ENCODE results near the gene EPHA1. TPM values are rescaled to one million over a fixed set of nuclear protein-coding genes. Genes with fewer than 3 reads are reported as not detected.

Gene EPHA1
- total RNA-seq, 3 donors from 2014 or later = 9.1 to 19.6 (median 18.9) TPM

- DNase-seq = no peak
- intact Hi-C loops (cut with DNase I, micrococcal nuclease) = no loop called here
- H3K9me3 ChIP-seq = no peaks in the 10 kb centered on the region
- ATAC-seq = no peak
- no peaks in the 10 kb centered on the region for H3K36me3 ChIP-seq (ENCODE audit: low read depth)
- H3K4me1 ChIP-seq (ENCODE audit: low read depth) = no peaks in the 10 kb centered on the region
- H3K4me3 ChIP-seq = no peak overlapping the region
- TF ChIP-seq, protein P1, sequence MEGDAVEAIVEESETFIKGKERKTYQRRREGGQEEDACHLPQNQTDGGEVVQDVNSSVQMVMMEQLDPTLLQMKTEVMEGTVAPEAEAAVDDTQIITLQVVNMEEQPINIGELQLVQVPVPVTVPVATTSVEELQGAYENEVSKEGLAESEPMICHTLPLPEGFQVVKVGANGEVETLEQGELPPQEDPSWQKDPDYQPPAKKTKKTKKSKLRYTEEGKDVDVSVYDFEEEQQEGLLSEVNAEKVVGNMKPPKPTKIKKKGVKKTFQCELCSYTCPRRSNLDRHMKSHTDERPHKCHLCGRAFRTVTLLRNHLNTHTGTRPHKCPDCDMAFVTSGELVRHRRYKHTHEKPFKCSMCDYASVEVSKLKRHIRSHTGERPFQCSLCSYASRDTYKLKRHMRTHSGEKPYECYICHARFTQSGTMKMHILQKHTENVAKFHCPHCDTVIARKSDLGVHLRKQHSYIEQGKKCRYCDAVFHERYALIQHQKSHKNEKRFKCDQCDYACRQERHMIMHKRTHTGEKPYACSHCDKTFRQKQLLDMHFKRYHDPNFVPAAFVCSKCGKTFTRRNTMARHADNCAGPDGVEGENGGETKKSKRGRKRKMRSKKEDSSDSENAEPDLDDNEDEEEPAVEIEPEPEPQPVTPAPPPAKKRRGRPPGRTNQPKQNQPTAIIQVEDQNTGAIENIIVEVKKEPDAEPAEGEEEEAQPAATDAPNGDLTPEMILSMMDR (IDR thresholded peaks at IDR 0.05) = no peak
These were observed 52.1 kb downstream of the EPHA1 start for GRCh38 chr7:143356414-143357050.

DNA sequence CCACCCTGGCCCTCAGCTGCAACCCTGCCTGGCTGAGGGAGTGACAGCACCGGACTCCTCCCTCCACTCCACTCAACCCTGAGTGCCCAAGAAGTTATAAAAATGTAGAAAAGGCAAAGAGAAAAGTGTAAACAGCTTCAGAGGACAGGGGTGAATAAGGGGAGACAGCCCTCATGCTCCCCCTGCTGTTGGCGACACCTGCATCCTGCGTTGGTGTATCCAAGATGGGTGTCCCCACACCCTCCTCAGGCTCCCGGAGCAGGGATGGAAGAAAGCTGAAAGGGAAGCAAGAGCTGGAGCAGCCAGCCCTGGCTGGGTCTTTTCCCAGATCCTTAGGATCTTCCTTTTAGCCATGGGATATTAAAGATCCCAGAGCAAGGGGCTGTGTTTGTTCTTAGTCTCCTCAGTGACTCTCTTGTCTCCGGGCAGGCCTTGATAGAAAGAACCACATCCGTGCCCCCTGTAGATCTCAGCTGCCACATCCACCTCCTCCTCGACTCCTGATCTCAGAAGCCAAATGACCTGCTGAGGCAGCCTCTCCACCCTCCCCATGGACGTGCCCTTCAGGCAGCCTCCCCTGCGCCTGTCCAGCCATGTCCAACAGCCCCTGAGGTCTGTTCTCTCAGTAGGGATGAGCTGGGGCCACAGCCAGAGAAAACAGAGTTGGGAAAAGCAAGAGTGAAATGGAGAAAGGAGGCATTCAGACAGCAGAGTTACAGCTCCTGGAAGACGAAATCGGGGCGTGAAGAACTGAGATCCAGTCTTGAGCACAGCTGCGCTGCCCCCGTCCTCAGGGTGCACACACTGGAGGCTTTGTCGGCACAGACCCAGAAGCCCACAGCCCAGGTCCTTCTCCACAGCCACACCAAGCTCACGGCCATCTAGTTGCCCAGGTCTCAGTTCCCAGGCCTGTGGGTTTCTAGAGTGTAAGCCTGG, 52.9 kb downstream of the EPHA1 start:
- no peak for ATAC-seq

DNA sequence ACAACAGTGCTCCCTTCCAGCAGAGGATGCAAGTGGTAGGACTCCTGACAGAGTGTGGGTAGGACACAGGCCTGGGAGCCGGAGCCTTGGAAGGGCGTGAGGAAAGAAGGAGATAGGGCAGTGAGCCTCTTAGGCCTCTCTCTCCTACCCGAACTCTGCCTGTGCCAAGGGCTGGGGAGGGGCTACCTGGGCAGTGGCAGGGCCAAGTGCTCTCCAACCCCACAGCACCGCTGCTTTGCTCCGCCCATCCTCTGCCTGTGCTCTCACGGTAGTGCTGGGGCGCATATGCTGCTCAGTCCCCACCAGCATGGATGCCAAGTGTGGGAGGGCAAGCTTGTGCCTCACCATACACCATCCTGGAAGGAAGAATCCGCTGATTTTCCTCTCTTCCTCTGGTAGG, 53.7 kb downstream of the EPHA1 start:
- H3K4me1 ChIP-seq (ENCODE audit: low read depth) = no peaks in the 10 kb centered on the region
- peak; percentile 12 for ATAC-seq
- H3K36me3 ChIP-seq (ENCODE audit: low read depth) = no peaks in the 10 kb centered on the region
- H3K4me3 ChIP-seq = no peak overlapping the region
- no peak for DNase-seq
- intact Hi-C loops (cut with DNase I, micrococcal nuclease) = no loop called here
- TF ChIP-seq, protein P1 (IDR thresholded peaks at IDR 0.05) = no peak
- H3K9me3 ChIP-seq = no peaks in the 10 kb centered on the region

More for the DNA sequence above, 52.9 kb downstream of the EPHA1 start:
- Histone ChIP-seq H3K36me3 (ENCODE audit: low read depth) (no peaks in the 10 kb centered on the region), H3K4me1 (ENCODE audit: low read depth) (no peaks in the 10 kb centered on the region), H3K4me3 (no peak overlapping the region), H3K9me3 (no peaks in the 10 kb centered on the region)
- DNase-seq = no peak
- TF ChIP-seq, protein P1 (IDR thresholded peaks at IDR 0.05) = no peak
- intact Hi-C loops (cut with DNase I, micrococcal nuclease) = no loop called here

- H3K4me3 ChIP-seq = no peak overlapping the region
- no peaks in the 10 kb centered on the region for H3K4me1 ChIP-seq (ENCODE audit: low read depth)
- no peak for ATAC-seq
- intact Hi-C loops (cut with DNase I, micrococcal nuclease) = no loop called here
- DNase-seq = no peak
- no peaks in the 10 kb centered on the region for H3K36me3 ChIP-seq (ENCODE audit: low read depth)
- TF ChIP-seq, protein P1 (IDR thresholded peaks at IDR 0.05) = no peak
- H3K9me3 ChIP-seq = no peaks in the 10 kb centered on the region
These were observed 54.3 kb downstream of the EPHA1 start for GRCh38 chr7:143354376-143354775.

GRCh38 chr7:143352531-143353002, 56.1 kb downstream of the EPHA1 start:
- Histone ChIP-seq H3K9me3 (no peaks in the 10 kb centered on the region), H3K36me3 (ENCODE audit: low read depth) (no peaks in the 10 kb centered on the region), H3K4me1 (ENCODE audit: low read depth) (no peaks in the 10 kb centered on the region), H3K4me3 (no peak overlapping the region)
- no peak for DNase-seq
- TF ChIP-seq, protein P1 (IDR thresholded peaks at IDR 0.05) = no peak
- intact Hi-C loops (cut with DNase I, micrococcal nuclease) = no loop called here
- ATAC-seq = no peak
